HG03139 (cell line): ENCODE data around the gene KLHL18.
"Not testable (repeated sequence)": the region's sequence is repeated elsewhere in the genome, so short reads cannot be mapped to it uniquely, and the experiment has no call there.

ENCODE experiments used
- ATAC-seq: cut with Tn5 transposase; IDR thresholded peaks from one replicate; pipeline ENCODE4 v1.9.1; 2021; ENCODE audit not compliant: unreplicated experiment

KLHL18 gene

GRCh38 chr3:47273564-47273963, 9.2 kb upstream of the KLHL18 start:
- no peak for ATAC-seq

- ATAC-seq: no peak
Observed at GRCh38 chr3:47274652-47275051, 8.1 kb upstream of the KLHL18 start.

- ATAC-seq: no peak
Observed at GRCh38 chr3:47276558-47276957, 6.2 kb upstream of the KLHL18 start.

- ATAC-seq: no peak
Observed at GRCh38 chr3:47280519-47280918, 2.2 kb upstream of the KLHL18 start.

GRCh38 chr3:47283193-47283537, 421 bp downstream of the KLHL18 start:
- no peak for ATAC-seq

- ATAC-seq: no peak
Observed at GRCh38 chr3:47283591-47284364, 1.0 kb downstream of the KLHL18 start.

- no peak for ATAC-seq
Observed at GRCh38 chr3:47288966-47289910, 6.5 kb downstream of the KLHL18 start.

- no peak for ATAC-seq
Observed at GRCh38 chr3:47291158-47291753, 8.5 kb downstream of the KLHL18 start.

- ATAC-seq: not testable (repeated sequence)
Observed at GRCh38 chr3:47291754-47292420, 9.1 kb downstream of the KLHL18 start.

- ATAC-seq: no peak
Observed at GRCh38 chr3:47293822-47294221, 11.1 kb downstream of the KLHL18 start.

GRCh38 chr3:47294392-47294791, 11.6 kb downstream of the KLHL18 start:
- no peak for ATAC-seq

- no peak for ATAC-seq
Observed at GRCh38 chr3:47295322-47295721, 12.6 kb downstream of the KLHL18 start.

GRCh38 chr3:47295976-47296375, 13.2 kb downstream of the KLHL18 start:
- no peak for ATAC-seq

GRCh38 chr3:47296562-47297302, 14.0 kb downstream of the KLHL18 start:
- ATAC-seq: no peak

- ATAC-seq: no peak
Observed at GRCh38 chr3:47298439-47298838, 15.7 kb downstream of the KLHL18 start.

- ATAC-seq: no peak
Observed at GRCh38 chr3:47299381-47300318, 16.9 kb downstream of the KLHL18 start.

GRCh38 chr3:47301456-47301855, 18.7 kb downstream of the KLHL18 start:
- no peak for ATAC-seq

GRCh38 chr3:47306022-47306421, 23.3 kb downstream of the KLHL18 start:
- no peak for ATAC-seq

GRCh38 chr3:47309231-47309630, 26.5 kb downstream of the KLHL18 start:
- ATAC-seq: not testable (repeated sequence)
